ENCODE measurements around the gene BICDL2. TPM values are rescaled to one million over a fixed set of nuclear protein-coding genes. Genes with fewer than 3 reads are reported as not detected.

BICDL2 gene
- total and polyA plus RNA-seq, 2 donors (not counting 1 experiment from before 2014, with no cell fraction given), result not detected

- no peak overlapping the region for H2AFZ ChIP-seq (ENCODE audit: low read length)
Observed at GRCh38 chr16:3068487-3068886, 31.7 kb upstream of the BICDL2 start.

GRCh38 chr16:3066440-3066748, 29.6 kb upstream of the BICDL2 start:
- no peak overlapping the region for H3K27ac ChIP-seq (ENCODE audit: insufficient read depth, low read length)
- H3K4me1 ChIP-seq (ENCODE audit: control insufficient read depth, extremely low read depth, insufficient read depth, low read length), result peaks cover 3% of the 10 kb centered on the region
- H3K4me3 ChIP-seq (replicated peaks in 1 of 4; ENCODE audit: control extremely low read depth in 1 of 4, insufficient read depth in 1 of 4, low read depth in 3 of 4, low read length in 4 of 4), result peak overlapping the region in 1 of 4 experiments; percentile 53
- H3K79me2 ChIP-seq (ENCODE audit: control insufficient read depth, insufficient read depth, low read length), result no peaks in the 10 kb centered on the region
- H3K9ac ChIP-seq (ENCODE audit: insufficient read depth, low read length), result no peak overlapping the region
- no peaks in the 10 kb centered on the region for H3K9me3 ChIP-seq (ENCODE audit: control insufficient read depth, insufficient read depth, low read depth, low read length)
- H3K27me3 ChIP-seq (ENCODE audit: control insufficient read depth, insufficient read depth, low read length), result no peaks in the 10 kb centered on the region
- no peaks in the 10 kb centered on the region for H4K20me1 ChIP-seq (ENCODE audit: control insufficient read depth, extremely low read depth, insufficient read depth, low read length)
- no peak overlapping the region for H3K4me2 ChIP-seq (ENCODE audit: extremely low read depth, insufficient read depth, low read length)
- H3K36me3 ChIP-seq (ENCODE audit: control insufficient read depth, insufficient read depth, low read length), result no peaks in the 10 kb centered on the region
- no peak for DNase-seq (ENCODE audit: low read depth in 2 of 2)
- H2AFZ ChIP-seq (ENCODE audit: low read length), result no peak overlapping the region
- TF ChIP-seq, protein P1, sequence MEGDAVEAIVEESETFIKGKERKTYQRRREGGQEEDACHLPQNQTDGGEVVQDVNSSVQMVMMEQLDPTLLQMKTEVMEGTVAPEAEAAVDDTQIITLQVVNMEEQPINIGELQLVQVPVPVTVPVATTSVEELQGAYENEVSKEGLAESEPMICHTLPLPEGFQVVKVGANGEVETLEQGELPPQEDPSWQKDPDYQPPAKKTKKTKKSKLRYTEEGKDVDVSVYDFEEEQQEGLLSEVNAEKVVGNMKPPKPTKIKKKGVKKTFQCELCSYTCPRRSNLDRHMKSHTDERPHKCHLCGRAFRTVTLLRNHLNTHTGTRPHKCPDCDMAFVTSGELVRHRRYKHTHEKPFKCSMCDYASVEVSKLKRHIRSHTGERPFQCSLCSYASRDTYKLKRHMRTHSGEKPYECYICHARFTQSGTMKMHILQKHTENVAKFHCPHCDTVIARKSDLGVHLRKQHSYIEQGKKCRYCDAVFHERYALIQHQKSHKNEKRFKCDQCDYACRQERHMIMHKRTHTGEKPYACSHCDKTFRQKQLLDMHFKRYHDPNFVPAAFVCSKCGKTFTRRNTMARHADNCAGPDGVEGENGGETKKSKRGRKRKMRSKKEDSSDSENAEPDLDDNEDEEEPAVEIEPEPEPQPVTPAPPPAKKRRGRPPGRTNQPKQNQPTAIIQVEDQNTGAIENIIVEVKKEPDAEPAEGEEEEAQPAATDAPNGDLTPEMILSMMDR (conservative IDR thresholded peaks at IDR 0.05 in 1 of 2, IDR thresholded peaks at IDR 0.05 in 1 of 2; ENCODE audit: low read depth in 1 of 2, low read length in 2 of 2), result no peak
- no peak for TF ChIP-seq EZH2 (IDR thresholded peaks at IDR 0.05; ENCODE audit: low read length, missing control alignments)

More at GRCh38 chr16:3068487-3068886, 31.7 kb upstream of the BICDL2 start:
- Histone ChIP-seq H3K4me1 (ENCODE audit: control insufficient read depth, extremely low read depth, insufficient read depth, low read length) (peaks cover 3% of the 10 kb centered on the region), H3K36me3 (ENCODE audit: control insufficient read depth, insufficient read depth, low read length) (no peaks in the 10 kb centered on the region), H3K27ac (ENCODE audit: insufficient read depth, low read length) (no peak overlapping the region), H3K9me3 (ENCODE audit: control insufficient read depth, insufficient read depth, low read depth, low read length) (no peaks in the 10 kb centered on the region), H3K9ac (ENCODE audit: insufficient read depth, low read length) (no peak overlapping the region), H3K4me2 (ENCODE audit: extremely low read depth, insufficient read depth, low read length) (no peak overlapping the region), H3K79me2 (ENCODE audit: control insufficient read depth, insufficient read depth, low read length) (no peaks in the 10 kb centered on the region), H3K27me3 (ENCODE audit: control insufficient read depth, insufficient read depth, low read length) (no peaks in the 10 kb centered on the region), H3K4me3 (replicated peaks in 1 of 4; ENCODE audit: control extremely low read depth in 1 of 4, insufficient read depth in 1 of 4, low read depth in 3 of 4, low read length in 4 of 4) (no peak overlapping the region), H4K20me1 (ENCODE audit: control insufficient read depth, extremely low read depth, insufficient read depth, low read length) (no peaks in the 10 kb centered on the region)
- DNase-seq (ENCODE audit: low read depth in 2 of 2), result no peak
- no peak for TF ChIP-seq EZH2 (IDR thresholded peaks at IDR 0.05; ENCODE audit: low read length, missing control alignments)
- TF ChIP-seq, protein P1 (conservative IDR thresholded peaks at IDR 0.05 in 1 of 2, IDR thresholded peaks at IDR 0.05 in 1 of 2; ENCODE audit: low read depth in 1 of 2, low read length in 2 of 2), result no peak

DNA sequence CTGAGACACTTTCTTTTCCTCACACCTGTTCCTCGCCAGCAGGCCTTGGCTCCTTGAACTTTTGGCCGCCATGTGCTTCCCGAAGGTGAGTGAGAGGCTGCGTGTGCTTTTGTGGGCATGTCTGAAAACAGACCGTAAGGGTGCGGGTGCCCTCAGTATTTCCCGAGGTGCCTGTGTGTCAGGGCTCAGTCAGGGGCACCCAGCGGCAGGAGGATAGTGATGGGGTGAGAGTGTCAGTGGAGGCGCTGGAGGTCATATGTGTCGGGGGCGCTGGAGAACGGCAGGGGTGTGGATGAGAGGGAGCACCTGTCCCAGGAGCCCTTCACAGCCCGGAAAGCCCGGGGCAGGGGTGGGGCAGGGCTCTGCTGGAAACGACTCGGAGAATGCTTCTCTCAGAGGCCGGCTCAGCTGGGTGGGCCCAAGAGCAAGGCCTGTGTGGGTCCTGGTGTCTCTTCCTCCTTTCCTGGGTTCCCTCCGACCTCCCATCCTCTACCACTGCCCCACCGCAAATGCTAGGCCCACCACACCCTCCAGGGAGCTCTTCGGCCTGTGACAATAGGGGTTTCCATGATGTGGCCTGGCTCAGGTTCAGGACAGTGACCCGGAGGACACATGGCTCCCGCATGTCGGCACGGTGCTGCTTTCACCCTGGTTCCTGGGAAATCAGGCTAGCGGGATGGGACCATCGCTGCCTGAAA, 29.1 kb upstream of the BICDL2 start:
- DNase-seq (ENCODE audit: low read depth in 2 of 2), result no peak
- peaks cover 3% of the 10 kb centered on the region for H3K4me1 ChIP-seq (ENCODE audit: control insufficient read depth, extremely low read depth, insufficient read depth, low read length)
- no peak overlapping the region for H2AFZ ChIP-seq (ENCODE audit: low read length)
- no peaks in the 10 kb centered on the region for H3K79me2 ChIP-seq (ENCODE audit: control insufficient read depth, insufficient read depth, low read length)
- no peaks in the 10 kb centered on the region for H3K9me3 ChIP-seq (ENCODE audit: control insufficient read depth, insufficient read depth, low read depth, low read length)
- TF ChIP-seq, protein P1 (conservative IDR thresholded peaks at IDR 0.05 in 1 of 2, IDR thresholded peaks at IDR 0.05 in 1 of 2; ENCODE audit: low read depth in 1 of 2, low read length in 2 of 2), result no peak
- no peak for TF ChIP-seq EZH2 (IDR thresholded peaks at IDR 0.05; ENCODE audit: low read length, missing control alignments)
- H3K36me3 ChIP-seq (ENCODE audit: control insufficient read depth, insufficient read depth, low read length), result no peaks in the 10 kb centered on the region
- H3K4me3 ChIP-seq (replicated peaks in 1 of 4; ENCODE audit: control extremely low read depth in 1 of 4, insufficient read depth in 1 of 4, low read depth in 3 of 4, low read length in 4 of 4), result peak overlapping the region in 1 of 4 experiments; percentile 53
- H3K9ac ChIP-seq (ENCODE audit: insufficient read depth, low read length), result no peak overlapping the region
- no peak overlapping the region for H3K4me2 ChIP-seq (ENCODE audit: extremely low read depth, insufficient read depth, low read length)
- no peak overlapping the region for H3K27ac ChIP-seq (ENCODE audit: insufficient read depth, low read length)
- H3K27me3 ChIP-seq (ENCODE audit: control insufficient read depth, insufficient read depth, low read length), result no peaks in the 10 kb centered on the region
- no peaks in the 10 kb centered on the region for H4K20me1 ChIP-seq (ENCODE audit: control insufficient read depth, extremely low read depth, insufficient read depth, low read length)

Data from fibroblast of lung (primary cell).